Hypothalamus (tissue), 51 donors: ENCODE measurements around the gene TEX29.

ENCODE experiments used
- DNase-seq, 51 donors: peaks; one replicate each; lab custom pipeline; 2025; lab: John Stamatoyannopoulos, UW

The TEX29 gene

GRCh38 chr13:111289251-111289650 is 31.2 kb upstream of the TEX29 start:
- DNase-seq = no peak

- DNase-seq = no peak
Measured at GRCh38 chr13:111291908-111292307, 28.5 kb upstream of the TEX29 start.

- peak in 1 of 51 donors; percentile 13 for DNase-seq
Measured at GRCh38 chr13:111292710-111293485, 27.5 kb upstream of the TEX29 start.

GRCh38 chr13:111295886-111296285 is 24.6 kb upstream of the TEX29 start:
- no peak for DNase-seq

GRCh38 chr13:111296417-111296816 is 24.0 kb upstream of the TEX29 start:
- no peak for DNase-seq

GRCh38 chr13:111298214-111298975 is 22.0 kb upstream of the TEX29 start:
- DNase-seq = no peak

GRCh38 chr13:111302045-111302726 is 18.3 kb upstream of the TEX29 start:
- no peak for DNase-seq

- no peak for DNase-seq
Measured at GRCh38 chr13:111303559-111303958, 16.9 kb upstream of the TEX29 start.

GRCh38 chr13:111304041-111304544 is 16.3 kb upstream of the TEX29 start:
- DNase-seq = no peak

GRCh38 chr13:111304603-111305289 is 15.7 kb upstream of the TEX29 start:
- DNase-seq = no peak

- DNase-seq = no peak
Measured at GRCh38 chr13:111312944-111313590, 7.4 kb upstream of the TEX29 start.

GRCh38 chr13:111313911-111314425 is 6.5 kb upstream of the TEX29 start:
- no peak for DNase-seq

GRCh38 chr13:111314852-111315251 is 5.6 kb upstream of the TEX29 start:
- DNase-seq = no peak

- DNase-seq = no peak
Measured at GRCh38 chr13:111315347-111315995, 5.0 kb upstream of the TEX29 start.

- no peak for DNase-seq
Measured at GRCh38 chr13:111316161-111316730, 4.2 kb upstream of the TEX29 start.

- no peak for DNase-seq
Measured at GRCh38 chr13:111317042-111317550, 3.3 kb upstream of the TEX29 start.

GRCh38 chr13:111317571-111318345 is 2.7 kb upstream of the TEX29 start:
- no peak for DNase-seq

- DNase-seq = no peak
Measured at GRCh38 chr13:111318386-111318785, 2.1 kb upstream of the TEX29 start.
